H9 (cell line): ENCODE results near the gene ARHGAP10. TPM values are rescaled to one million over a fixed set of nuclear protein-coding genes. Genes with fewer than 3 reads are reported as not detected.
A peak's percentile ranks its signal among the peaks of the same experiment; 100 is the strongest.

Experiments used
- DNase-seq: peaks from one replicate; pipeline ENCODE4 v3.0.0-alpha.2; 2017
- H2AFZ ChIP-seq: one replicate; pipeline ENCODE4 v1.6.1; 2013; ENCODE audit warnings: mild to moderate bottlenecking, low read length, control low read depth, moderate library complexity
- H2AK5ac ChIP-seq: 2 replicates; pipeline ENCODE4 v1.6.1; 2013; ENCODE audit warnings: low read length, control low read depth, mixed read lengths; ENCODE audit not compliant: insufficient read length
- H2BK120ac ChIP-seq: one replicate; pipeline ENCODE4 v1.6.1; 2013; ENCODE audit warnings: low read depth, mild to moderate bottlenecking, low read length, control low read depth, inconsistent platforms; ENCODE audit not compliant: poor library complexity, severe bottlenecking
- H2BK12ac ChIP-seq: 2 replicates; pipeline ENCODE4 v1.6.1; 2013; ENCODE audit warnings: low read length, control low read depth, mixed read lengths, low read depth; ENCODE audit not compliant: insufficient read length
- H2BK15ac ChIP-seq: 2 replicates; pipeline ENCODE4 v1.6.1; 2013; ENCODE audit warnings: low read depth, low read length, control low read depth
- H2BK20ac ChIP-seq: one replicate; pipeline ENCODE4 v1.6.1; 2013; ENCODE audit warnings: low read depth, mild to moderate bottlenecking, low read length, control low read depth, inconsistent platforms; ENCODE audit not compliant: poor library complexity, severe bottlenecking
- H2BK5ac ChIP-seq: 2 replicates; pipeline ENCODE4 v1.6.1; 2013; ENCODE audit warnings: low read length, control low read depth, mixed read lengths; ENCODE audit not compliant: insufficient read length
- H3K14ac ChIP-seq: 2 replicates; pipeline ENCODE4 v1.6.1; 2013; ENCODE audit warnings: low read length, control low read depth; ENCODE audit not compliant: insufficient read depth
- H3K18ac ChIP-seq: 2 replicates; pipeline ENCODE4 v1.6.1; 2013; ENCODE audit warnings: low read depth, mild to moderate bottlenecking, mixed read lengths, low read length, control low read depth; ENCODE audit not compliant: insufficient read length
- H3K23ac ChIP-seq: 2 replicates; pipeline ENCODE4 v1.6.1; 2013; ENCODE audit warnings: low read length, control low read depth, mixed read lengths, low read depth; ENCODE audit not compliant: insufficient read length
- H3K23me2 ChIP-seq: 2 replicates; pipeline ENCODE4 v1.6.1; 2013; ENCODE audit warnings: low read depth, mild to moderate bottlenecking, mixed read lengths, low read length, control low read depth; ENCODE audit not compliant: insufficient read length, poor library complexity, severe bottlenecking
- H3K27ac ChIP-seq: 2 replicates; pipeline ENCODE4 v1.5.1; 2013; ENCODE audit warnings: low read length, control low read depth, mixed read lengths, low read depth; ENCODE audit not compliant: insufficient read length
- H3K27me3 ChIP-seq: 2 replicates; pipeline ENCODE4 v1.6.1; 2013; ENCODE audit warnings: low read length, control low read depth, inconsistent platforms; ENCODE audit not compliant: insufficient read depth
- H3K4ac ChIP-seq: 2 replicates; pipeline ENCODE4 v1.6.1; 2013; ENCODE audit warnings: low read depth, mild to moderate bottlenecking, control low read depth, inconsistent platforms, low read length, moderate library complexity
- H3K4me1 ChIP-seq: 2 replicates; pipeline ENCODE4 v1.6.1; 2013; ENCODE audit warnings: low read length, control low read depth, inconsistent platforms; ENCODE audit not compliant: insufficient read depth
- H3K4me2 ChIP-seq: 2 replicates; pipeline ENCODE4 v1.6.1; 2013; ENCODE audit warnings: low read length, control low read depth, mixed read lengths; ENCODE audit not compliant: insufficient read length, insufficient read depth
- H3K56ac ChIP-seq: 2 replicates; pipeline ENCODE4 v1.6.1; 2013; ENCODE audit warnings: low read depth, mild to moderate bottlenecking, mixed read lengths, low read length, control low read depth; ENCODE audit not compliant: insufficient read length
- H3K79me1 ChIP-seq: 2 replicates; pipeline ENCODE4 v1.6.1; 2013; ENCODE audit warnings: low read depth, mild to moderate bottlenecking, moderate library complexity, low read length, control low read depth, inconsistent platforms; ENCODE audit not compliant: insufficient read depth, poor library complexity, severe bottlenecking
- H3K79me2 ChIP-seq: 2 replicates; pipeline ENCODE4 v1.6.1; 2013; ENCODE audit warnings: low read length, control low read depth, inconsistent platforms; ENCODE audit not compliant: insufficient read depth
- H3K9ac ChIP-seq: 2 replicates; pipeline ENCODE4 v1.6.1; 2013; ENCODE audit warnings: low read length, control low read depth, mixed read lengths; ENCODE audit not compliant: insufficient read length; ENCODE audit errors: extremely low read depth
- H3K9me3 ChIP-seq: one replicate; pipeline ENCODE4 v1.6.1; 2013; ENCODE audit warnings: low read depth, low read length, inconsistent platforms; ENCODE audit not compliant: control insufficient read depth
- H3T11ph ChIP-seq: one replicate; pipeline ENCODE4 v1.6.1; 2013; ENCODE audit warnings: mild to moderate bottlenecking, low read length, control low read depth, inconsistent platforms
- H4K20me1 ChIP-seq: one replicate; pipeline ENCODE4 v1.6.1; 2013; ENCODE audit not compliant: control insufficient read depth, insufficient read length, insufficient read depth
- H4K5ac ChIP-seq: 2 replicates; pipeline ENCODE4 v1.6.1; 2013; ENCODE audit warnings: low read depth, mild to moderate bottlenecking, mixed read lengths, low read length, control low read depth; ENCODE audit not compliant: insufficient read length
- H4K8ac ChIP-seq: replicated peaks from 2 replicates; pipeline ENCODE4 v1.6.1; 2013; ENCODE audit warnings: low read length, control low read depth, mixed read lengths, low read depth; ENCODE audit not compliant: insufficient read length
- H4K91ac ChIP-seq: 2 replicates; pipeline ENCODE4 v1.6.1; 2013; ENCODE audit warnings: low read depth, mild to moderate bottlenecking, moderate library complexity, mixed read lengths, low read length, control low read depth; ENCODE audit not compliant: insufficient read length
- H3K27ac Mint-ChIP-seq, 3 experiments: 2 replicates in 2 of 3; 3 replicates in 1 of 3; pipeline ENCODE4 v1.8.0; 2020 to 2021; ENCODE audit warnings: mixed read lengths in 3 of 3, mild to moderate bottlenecking in 1 of 3, moderate library complexity in 1 of 3
- H3K27me3 Mint-ChIP-seq: 2 replicates; pipeline ENCODE4 v1.8.0; 2021; ENCODE audit warnings: low read depth, mild to moderate bottlenecking, moderate library complexity, mixed read lengths
- H3K36me3 Mint-ChIP-seq, 3 experiments: 2 replicates in 2 of 3; 3 replicates in 1 of 3; pipeline ENCODE4 v1.8.0; 2020 to 2021; ENCODE audit warnings: low read depth in 3 of 3, mixed read lengths in 3 of 3; ENCODE audit not compliant: insufficient read depth in 1 of 3
- H3K4me1 Mint-ChIP-seq, 2 experiments: 2 replicates each; pipeline ENCODE4 v1.8.0; 2020; ENCODE audit warnings: mixed read lengths in 2 of 2
- H3K4me3 Mint-ChIP-seq, 2 experiments: 2 replicates in 1 of 2; 3 replicates in 1 of 2; pipeline ENCODE4 v1.8.0; 2020 to 2021; ENCODE audit warnings: mild to moderate bottlenecking in 2 of 2, mixed read lengths in 2 of 2, moderate library complexity in 1 of 2
- H3K9me3 Mint-ChIP-seq, 2 experiments: 2 replicates in 1 of 2; 3 replicates in 1 of 2; pipeline ENCODE4 v1.8.0; 2020; ENCODE audit warnings: mild to moderate bottlenecking in 2 of 2, mixed read lengths in 2 of 2, moderate library complexity in 1 of 2
- CTCF ChIP-seq: fragments of 200-600 bp; sonication (generic); conservative IDR thresholded peaks from 3 replicates; pipeline ENCODE4 v1.8.0; 2021; ENCODE audit warnings: antibody characterized with exemption, mild to moderate bottlenecking
- WGBS: extraction: QIAGEN DNeasy Blood & Tissue Kit; methylation state at CpG from one replicate; pipeline ENCODE4 v1.1.7; 2013; ENCODE audit warnings: missing lambda C conversion rate, low lambda C conversion rate, mixed read lengths; ENCODE audit not compliant: insufficient read length; ENCODE audit errors: extremely low coverage; 5-methylcytosine and 5-hydroxymethylcytosine counted together
- total RNA-seq: library from RNA; stranded (reverse); gene quantifications from 2 replicates; pipeline ENCODE4 v1.2.1, GENCODE V29; 2021

Gene ARHGAP10
- total RNA-seq, 1 experiment from 2014 or later, result 7.8 TPM

GRCh38 chr4:148091896-148092295 is 360.0 kb downstream of the ARHGAP10 start:
- no peak overlapping the region for H3T11ph ChIP-seq
- H2BK5ac ChIP-seq, result no peak overlapping the region
- H3K14ac ChIP-seq, result no peak overlapping the region
- H3K79me2 ChIP-seq, result no peaks in the 10 kb centered on the region
- no peak overlapping the region for H4K5ac ChIP-seq
- Mint-ChIP-seq H3K27ac (peak overlapping the region in 2 of 3 experiments; percentile 34 to 97; a peak in 2 of 7 replicates), H3K4me1 (peaks cover 8 to 10% of the 10 kb centered on the region in 2 experiments; a peak in 3 of 4 replicates), H3K9me3 (no peaks in the 10 kb centered on the region), H3K4me3 (no peak overlapping the region), H3K27me3 (no peaks in the 10 kb centered on the region), H3K36me3 (no peaks in the 10 kb centered on the region)
- H3K79me1 ChIP-seq, result no peaks in the 10 kb centered on the region
- no peak overlapping the region for H2BK20ac ChIP-seq
- no peak overlapping the region for H2BK12ac ChIP-seq
- no CpG with 5 or more reads among the region's 4 CpGs for WGBS
- H2AK5ac ChIP-seq, result no peak overlapping the region
- H3K27ac ChIP-seq, result no peak overlapping the region
- TF ChIP-seq CTCF, result no peak
- H2BK15ac ChIP-seq, result no peak overlapping the region
- no peaks in the 10 kb centered on the region for H3K9me3 ChIP-seq
- no peak overlapping the region for H3K23ac ChIP-seq
- H3K9ac ChIP-seq, result no peak overlapping the region
- H3K4ac ChIP-seq, result no peak overlapping the region
- H3K27me3 ChIP-seq, result no peaks in the 10 kb centered on the region
- no peak overlapping the region for H2AFZ ChIP-seq
- DNase-seq, result no peak
- H3K4me2 ChIP-seq, result no peak overlapping the region
- H4K20me1 ChIP-seq, result no peaks in the 10 kb centered on the region
- no peak overlapping the region for H2BK120ac ChIP-seq
- H3K18ac ChIP-seq, result no peak overlapping the region
- H4K8ac ChIP-seq, result no peak overlapping the region
- no peak overlapping the region for H3K56ac ChIP-seq
- H4K91ac ChIP-seq, result no peak overlapping the region
- no peaks in the 10 kb centered on the region for H3K4me1 ChIP-seq
- no peaks in the 10 kb centered on the region for H3K23me2 ChIP-seq
